CD1c-positive myeloid dendritic cell (primary cell): ENCODE data around the gene PTPRCAP.
"Not testable (repeated sequence)": the region's sequence is repeated elsewhere in the genome, so short reads cannot be mapped to it uniquely, and the experiment has no call there.

Experiments
- DNase-seq: peaks from one replicate; pipeline ENCODE4 v3.0.0-alpha.2; 2016; ENCODE audit errors: extremely low spot score

Gene PTPRCAP

GRCh38 chr11:67437082-67437808, at the start of gene PTPRCAP:
Gene PTPRCAP, minus strand, starts transcription at chr11:67437682. Its CDS starts 63 bp downstream, at chr11:67437619.
- peak; percentile 26 for DNase-seq

GRCh38 chr11:67486481-67487195, 49.2 kb upstream of the PTPRCAP start:
- DNase-seq = no peak

- DNase-seq = not testable (repeated sequence)
Measured at GRCh38 chr11:67485873-67486361, 48.4 kb upstream of the PTPRCAP start.

GRCh38 chr11:67484847-67485311, 47.4 kb upstream of the PTPRCAP start:
- DNase-seq = peak; percentile 73

GRCh38 chr11:67483831-67484665, 46.6 kb upstream of the PTPRCAP start:
- peak; percentile 34 for DNase-seq

- peak; percentile 99 for DNase-seq
Measured at GRCh38 chr11:67482827-67483798, 45.6 kb upstream of the PTPRCAP start, which contains the start of gene AIP. Gene AIP, plus strand, starts transcription at chr11:67483026. Its CDS starts 133 bp downstream, at chr11:67483159.

GRCh38 chr11:67482275-67482826, 44.9 kb upstream of the PTPRCAP start:
- DNase-seq = peak; percentile 82

- DNase-seq = not testable (repeated sequence)
Measured at GRCh38 chr11:67477344-67478050, 40.0 kb upstream of the PTPRCAP start.

- not testable (repeated sequence) for DNase-seq
Measured at GRCh38 chr11:67476692-67477091, 39.2 kb upstream of the PTPRCAP start.

GRCh38 chr11:67472882-67473281, 35.4 kb upstream of the PTPRCAP start:
- no peak for DNase-seq

- DNase-seq = peak; percentile 46
Measured at GRCh38 chr11:67470337-67471002, 33.0 kb upstream of the PTPRCAP start.

GRCh38 chr11:67469508-67469811, 32.0 kb upstream of the PTPRCAP start:
- no peak for DNase-seq

GRCh38 chr11:67468759-67469507, 31.5 kb upstream of the PTPRCAP start, which contains the start of gene TMEM134:
Gene TMEM134, minus strand, starts transcription at chr11:67469251. Its CDS starts 59 bp downstream, at chr11:67469192.
- DNase-seq = peak; percentile 94

- DNase-seq = no peak
Measured at GRCh38 chr11:67468456-67468758, 30.9 kb upstream of the PTPRCAP start.

- DNase-seq = no peak
Measured at GRCh38 chr11:67468056-67468455, 30.6 kb upstream of the PTPRCAP start.

- no peak for DNase-seq
Measured at GRCh38 chr11:67466962-67467771, 29.7 kb upstream of the PTPRCAP start.

GRCh38 chr11:67466367-67466766, 28.9 kb upstream of the PTPRCAP start:
- DNase-seq = no peak

GRCh38 chr11:67465530-67465929, 28.0 kb upstream of the PTPRCAP start:
- DNase-seq = not testable (repeated sequence)
